Measurements from ENCODE around the gene RABIF.
"Not testable (repeated sequence)": the region's sequence is repeated elsewhere in the genome, so short reads cannot be mapped to it uniquely, and the experiment has no call there.

The RABIF gene

GRCh38 chr1:202834771-202835547 is 54.0 kb downstream of the RABIF start:
- no peak for DNase-seq (ENCODE audit: low read depth)

GRCh38 chr1:202831906-202832305 is 57.0 kb downstream of the RABIF start:
- DNase-seq (ENCODE audit: low read depth), result no peak

GRCh38 chr1:202829223-202829622 is 59.7 kb downstream of the RABIF start:
- not testable (repeated sequence) for DNase-seq (ENCODE audit: low read depth)
